HG03039 (cell line): ENCODE data around the gene CRYBB1.

Experiments
- ATAC-seq: cut with Tn5 transposase; IDR thresholded peaks from one replicate; pipeline ENCODE4 v1.9.1; 2021; ENCODE audit warnings: mild to moderate bottlenecking, moderate library complexity; ENCODE audit not compliant: unreplicated experiment

CRYBB1 gene

DNA sequence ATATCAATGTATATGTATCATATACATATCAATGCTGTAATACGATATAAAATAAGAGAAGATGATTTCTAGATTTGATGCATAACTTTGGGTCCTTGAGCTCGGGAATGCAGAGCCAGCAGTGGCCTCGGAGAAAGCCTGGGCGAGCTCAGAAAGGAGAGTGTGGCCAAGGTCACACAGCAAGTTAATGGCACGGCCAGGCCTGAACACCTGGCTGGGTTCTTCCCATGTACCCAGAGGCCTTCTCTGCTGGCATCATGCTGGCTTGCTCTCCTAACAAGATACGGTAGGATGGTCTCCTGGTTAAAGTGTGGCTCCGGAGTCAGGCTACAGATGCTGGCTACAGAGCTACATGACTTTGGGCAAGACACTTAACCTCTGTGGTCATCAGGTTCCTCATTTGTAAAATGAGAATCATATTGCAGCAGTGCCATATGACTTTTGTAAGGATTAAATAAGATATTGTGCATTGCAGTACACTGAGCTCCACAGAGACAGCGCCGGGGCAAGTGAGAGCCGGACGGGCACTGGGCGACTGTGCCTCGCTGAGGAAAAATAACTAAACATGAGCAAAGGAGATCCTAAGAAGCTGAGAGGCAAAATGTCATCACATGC is 57.8 kb downstream of the CRYBB1 start:
- ATAC-seq, result no peak

DNA sequence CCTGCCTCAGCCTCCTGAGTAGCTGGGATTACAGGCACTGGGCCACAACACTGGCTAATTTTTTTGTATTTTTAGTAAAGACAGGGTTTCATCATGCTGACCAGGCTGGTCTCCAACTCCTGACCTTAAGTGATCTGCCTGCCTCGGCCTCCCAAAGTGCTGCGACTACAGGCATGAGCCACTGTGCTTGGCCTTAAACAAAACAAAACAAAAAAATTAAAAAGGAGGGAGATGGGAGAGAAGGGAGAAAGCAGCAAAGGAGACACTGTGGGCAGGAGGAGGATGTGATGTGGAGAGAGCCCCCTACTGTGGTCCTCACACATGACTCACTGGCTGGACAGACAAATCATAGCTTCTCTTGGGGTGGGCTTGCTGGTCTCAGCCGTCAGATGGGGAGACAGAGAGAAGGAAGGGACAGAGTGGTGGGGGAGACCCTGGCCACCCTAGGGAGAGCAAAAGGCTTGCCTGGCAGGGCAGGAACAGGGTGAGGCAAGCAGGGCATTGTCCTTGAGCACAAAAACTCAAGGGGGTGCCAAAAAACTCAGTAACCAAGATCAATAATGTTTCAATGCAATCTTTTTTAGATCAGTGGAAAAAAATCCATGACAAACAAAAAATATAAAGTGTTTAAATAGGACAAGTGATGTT is 59.5 kb downstream of the CRYBB1 start:
- no peak for ATAC-seq

GRCh38 chr22:26556904-26557303 is 60.9 kb downstream of the CRYBB1 start:
- ATAC-seq, result no peak

DNA sequence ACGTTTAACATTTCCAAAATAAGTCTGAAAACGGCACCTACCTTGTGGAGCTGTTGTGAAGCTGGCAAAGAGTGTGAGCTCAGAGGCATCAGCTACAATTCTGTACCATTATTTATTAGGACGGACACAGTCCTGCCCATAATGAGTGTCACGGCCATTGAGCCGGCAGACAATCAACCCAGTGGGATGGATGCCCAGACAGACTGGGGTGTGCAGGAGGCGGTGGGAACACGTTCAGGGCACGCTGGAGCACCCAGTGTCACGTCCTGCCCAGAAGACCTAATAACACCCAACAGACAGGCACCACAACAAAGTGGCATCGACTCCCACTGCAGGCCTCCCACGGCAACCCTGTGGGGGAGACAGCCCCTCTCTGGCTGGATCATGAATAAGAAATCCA is 62.3 kb downstream of the CRYBB1 start:
- ATAC-seq, result no peak

DNA sequence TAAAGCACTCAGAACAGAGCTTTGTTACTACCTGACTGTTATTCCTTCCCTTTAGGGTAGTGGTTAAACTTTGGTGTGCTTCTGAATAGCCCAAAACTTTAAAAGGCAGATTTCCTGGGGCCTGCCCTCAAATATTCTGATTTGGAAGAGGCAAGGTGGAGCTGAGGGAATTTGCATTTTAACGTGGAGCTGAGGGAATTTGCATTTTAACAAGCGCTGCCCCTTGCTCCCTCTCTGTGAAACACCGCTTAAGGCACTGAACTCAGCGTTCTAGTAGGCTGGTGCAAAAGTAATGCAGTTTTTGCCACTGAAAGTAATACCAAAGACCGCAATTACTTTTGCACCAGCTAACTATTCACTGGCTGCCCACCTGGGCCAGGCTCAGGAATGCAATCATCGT is 62.9 kb downstream of the CRYBB1 start:
- ATAC-seq, result no peak

DNA sequence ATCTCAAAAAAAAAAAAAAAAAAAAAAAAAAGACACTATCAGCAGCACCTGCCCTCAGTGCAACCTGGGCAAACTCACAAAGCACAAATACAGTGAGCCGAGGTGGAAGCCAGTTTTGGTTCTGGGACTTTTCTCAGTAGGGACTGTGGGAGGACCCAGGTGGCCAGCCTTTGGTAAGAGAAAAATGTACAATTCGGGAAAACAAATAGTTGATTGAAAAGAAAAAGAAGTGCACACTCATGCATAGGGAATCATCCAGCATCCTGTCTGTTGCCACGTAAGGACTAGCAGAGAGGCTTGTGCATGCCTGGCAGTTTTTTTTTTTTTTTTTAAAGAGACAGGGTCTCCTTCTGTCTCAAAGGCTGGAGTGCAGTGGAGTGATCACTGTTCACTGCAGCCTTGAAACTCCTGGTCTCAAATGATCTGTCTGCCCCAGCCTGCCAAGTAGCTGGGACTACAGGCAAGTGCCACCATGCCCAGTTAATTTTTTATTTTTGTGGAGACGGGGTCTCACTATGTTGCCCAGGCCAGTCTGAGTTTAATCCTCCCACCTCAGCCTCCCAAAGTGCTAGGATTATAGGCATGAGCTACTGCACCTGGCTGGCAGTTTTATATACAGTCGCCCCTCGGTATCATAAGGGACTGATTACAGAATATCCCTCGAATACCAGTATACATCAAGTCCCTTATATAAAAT is 64.6 kb downstream of the CRYBB1 start:
- ATAC-seq, result no peak

DNA sequence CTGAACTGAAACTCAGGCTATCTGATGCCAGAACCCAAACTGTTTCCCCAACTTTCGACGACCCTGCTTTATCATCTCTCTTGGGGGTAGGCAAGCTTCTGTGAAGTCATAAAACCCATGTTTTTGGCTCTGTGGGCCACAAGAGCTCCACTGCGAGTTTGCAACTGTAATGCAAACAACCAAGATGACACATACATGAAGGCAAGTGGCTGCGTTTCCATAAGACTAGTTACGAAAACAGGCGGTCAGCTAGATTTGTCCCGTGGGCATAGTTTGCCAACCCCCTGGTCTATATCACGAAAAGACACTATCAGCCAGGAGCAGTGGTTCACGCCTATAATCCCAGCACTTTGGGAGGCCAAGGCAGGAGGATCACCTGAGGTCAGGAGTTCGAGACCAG is 65.4 kb downstream of the CRYBB1 start:
- no peak for ATAC-seq

DNA sequence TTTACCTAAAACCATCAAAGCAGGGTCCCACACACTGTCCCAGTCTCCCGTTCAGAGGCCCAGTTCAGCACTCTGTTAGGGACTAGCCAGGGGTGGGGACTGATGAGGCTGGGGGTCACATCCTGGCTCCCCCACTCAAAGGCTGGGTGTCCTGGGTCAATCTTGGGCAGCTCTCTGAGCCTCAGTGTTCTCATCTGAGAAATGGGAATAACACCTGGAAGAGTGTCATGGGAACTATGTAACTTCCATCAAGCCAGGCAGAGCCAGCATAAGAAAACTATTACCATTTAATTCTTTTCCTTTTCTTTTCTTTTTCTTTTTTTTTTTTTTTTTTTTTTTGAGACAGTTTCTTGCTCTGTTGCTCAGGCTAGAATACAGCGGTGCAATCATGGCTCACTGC is 66.3 kb downstream of the CRYBB1 start:
- ATAC-seq, result no peak

GRCh38 chr22:26550498-26551033 is 67.3 kb downstream of the CRYBB1 start:
- no peak for ATAC-seq

- no peak for ATAC-seq
Measured at GRCh38 chr22:26549902-26550497, 67.8 kb downstream of the CRYBB1 start.
